ENCODE results near the gene ADAMTS18. TPM values are rescaled to one million over a fixed set of nuclear protein-coding genes. Genes with fewer than 3 reads are reported as not detected.

The ADAMTS18 gene
- total and polyA plus RNA-seq, 2 donors (not counting 3 experiments of a cell fraction or from before 2014, with no cell fraction given) = 18.4 to 27.5 TPM

GRCh38 chr16:77298418-77299360 lies 136.1 kb downstream of the ADAMTS18 start:
- H3K9me3 ChIP-seq (replicated peaks; ENCODE audit: control insufficient read depth, insufficient read depth, low read length) = no peaks in the 10 kb centered on the region
- no peak overlapping the region for H2AFZ ChIP-seq (ENCODE audit: low read depth, low read length)
- H3K36me3 ChIP-seq (ENCODE audit: control insufficient read depth in 2 of 2, extremely low read depth in 1 of 2, insufficient read depth in 2 of 2, low read length in 2 of 2) = peaks cover 0 to 7% of the 10 kb centered on the region in 2 experiments
- no peaks in the 10 kb centered on the region for H4K20me1 ChIP-seq (replicated peaks; ENCODE audit: control insufficient read depth, extremely low read depth, insufficient read depth, low read length)
- H3K79me2 ChIP-seq (ENCODE audit: control insufficient read depth, insufficient read depth, low read length) = no peaks in the 10 kb centered on the region
- peak; percentile 98 for DNase-seq (ENCODE audit: low read depth, low spot score)
- H3K27ac ChIP-seq (ENCODE audit: insufficient read depth, low read depth, low read length) = peak overlapping the region; percentile 98
- H3K9ac ChIP-seq (replicated peaks; ENCODE audit: extremely low read depth, insufficient read depth, low read length) = peak overlapping the region; percentile 78
- peaks cover 44% of the 10 kb centered on the region for H3K4me1 ChIP-seq (ENCODE audit: control insufficient read depth, extremely low read depth, insufficient read depth, low read length)
- ChIA-PET POLR2A (interaction anchor here (1.4 kb wide), 1 partner anchor 9 kb away, joined by 4 read pairs; no protein-coding TSS in a partner anchor), CTCF (interaction anchor here (0.7 to 1.0 kb wide), 2 partner anchors 9 to 285 kb away, joined by 3 to 5 read pairs; no protein-coding TSS in a partner anchor)
- H3K4me3 ChIP-seq (replicated peaks in 1 of 3; ENCODE audit: insufficient read depth in 1 of 3, low read depth in 1 of 3, low read length in 3 of 3) = no peak overlapping the region
- peak; percentile 97 for FAIRE-seq
- no peak for TF ChIP-seq MAX (IDR thresholded peaks at IDR 0.05; ENCODE audit: insufficient read depth, insufficient read length)
- TF ChIP-seq POLR2A (IDR thresholded peaks at IDR 0.05; ENCODE audit: low read depth, low read length) = peak; percentile 31
- TF ChIP-seq EZH2 (IDR thresholded peaks at IDR 0.05; ENCODE audit: borderline replicate concordance, low read depth, low read length, severe bottlenecking) = no peak
- TF ChIP-seq CTCF (IDR thresholded peaks at IDR 0.05; ENCODE audit: extremely low read depth in 1 of 2, insufficient read depth in 1 of 2, low read depth in 1 of 2, low read length in 2 of 2) = no peak
- TF ChIP-seq GATA2 (IDR thresholded peaks at IDR 0.05; ENCODE audit: insufficient read depth, insufficient read length, low read depth, low read length) = peak; percentile 99
- peak; percentile 91 for TF ChIP-seq JUN (IDR thresholded peaks at IDR 0.05; ENCODE audit: borderline replicate concordance, insufficient read depth, insufficient read length, low read depth)
- no peak for TF ChIP-seq MYC (IDR thresholded peaks at IDR 0.05; ENCODE audit: low read depth, low read length)
- peak; percentile 92 for TF ChIP-seq POLR2AphosphoS5 (IDR thresholded peaks at IDR 0.05; ENCODE audit: insufficient read depth, low read depth, low read length)
- peak; percentile 98 for TF ChIP-seq FOS (IDR thresholded peaks at IDR 0.05; ENCODE audit: borderline replicate concordance, insufficient read depth, low read length)
- TSS peak; percentile 92 for BruUV-seq (replicated peaks)
- peak overlapping the region; percentile 18 for H3K4me2 ChIP-seq (ENCODE audit: insufficient read depth, low read length)
- H3K27me3 ChIP-seq (ENCODE audit: control insufficient read depth in 2 of 2, insufficient read depth in 2 of 2, low read length in 2 of 2) = no peaks in the 10 kb centered on the region
- H3K9me1 ChIP-seq (replicated peaks; ENCODE audit: control insufficient read depth, extremely low read depth, insufficient read depth, low read length) = no peaks in the 10 kb centered on the region
- dilution Hi-C loops (cut with MboI; ENCODE audit: extremely low pct_ligation_motif_present, low sequenced_read_pairs) (no loop called here), intact Hi-C loops (cut with micrococcal nuclease) (loop anchor here (1.0 to 2.0 kb wide), 11 partner anchors 10 to 801 kb away; partner anchors contain the start of gene WWOX)
